HUDEP-2 (cell line): Measurements from ENCODE around the gene LDLRAP1.
"Not testable (repeated sequence)": the region's sequence is repeated elsewhere in the genome, so short reads cannot be mapped to it uniquely, and the experiment has no call there.

Source experiments
- DNase-seq, 76 experiments: peaks; one replicate each; lab custom pipeline; 2025; ENCODE audit not compliant: unreplicated experiment in 76 of 76; lab: John Stamatoyannopoulos, UW

Gene LDLRAP1

GRCh38 chr1:25572708-25573590 lies 29.5 kb downstream of the LDLRAP1 start:
- DNase-seq: peak in 44 of 76 experiments; percentile 9 to 59 (median 30)

- no peak for DNase-seq
Observed at GRCh38 chr1:25573591-25573930, 30.2 kb downstream of the LDLRAP1 start.

- DNase-seq: no peak
Observed at GRCh38 chr1:25573961-25574360, 30.6 kb downstream of the LDLRAP1 start.

- no peak for DNase-seq
Observed at GRCh38 chr1:25575191-25575590, 31.8 kb downstream of the LDLRAP1 start.

GRCh38 chr1:25576459-25577133 lies 33.2 kb downstream of the LDLRAP1 start:
- DNase-seq: peak in 20 of 76 experiments; percentile 5 to 36 (median 14)

GRCh38 chr1:25577134-25577920 lies 33.9 kb downstream of the LDLRAP1 start:
- DNase-seq: peak in 30 of 76 experiments; percentile 2 to 47 (median 22)

GRCh38 chr1:25579292-25580252 lies 36.2 kb downstream of the LDLRAP1 start:
- no peak for DNase-seq

- peak in 1 of 76 experiments; percentile 2 for DNase-seq
Observed at GRCh38 chr1:25580927-25581326, 37.5 kb downstream of the LDLRAP1 start.

- no peak for DNase-seq
Observed at GRCh38 chr1:25581764-25582163, 38.4 kb downstream of the LDLRAP1 start.

GRCh38 chr1:25583519-25584370 lies 40.3 kb downstream of the LDLRAP1 start:
- no peak for DNase-seq

- DNase-seq: no peak
Observed at GRCh38 chr1:25586181-25586588, 42.8 kb downstream of the LDLRAP1 start.

- DNase-seq: no peak
Observed at GRCh38 chr1:25587290-25587689, 43.9 kb downstream of the LDLRAP1 start.

GRCh38 chr1:25588224-25588623 lies 44.8 kb downstream of the LDLRAP1 start:
- DNase-seq: not testable (repeated sequence)

GRCh38 chr1:25588786-25589185 lies 45.4 kb downstream of the LDLRAP1 start:
- DNase-seq: not testable (repeated sequence)

- peak in 1 of 76 experiments; percentile 6 for DNase-seq
Observed at GRCh38 chr1:25590096-25590824, 46.9 kb downstream of the LDLRAP1 start.

- no peak for DNase-seq
Observed at GRCh38 chr1:25593861-25594260, 50.5 kb downstream of the LDLRAP1 start.

GRCh38 chr1:25594971-25595370 lies 51.6 kb downstream of the LDLRAP1 start:
- no peak for DNase-seq

GRCh38 chr1:25596641-25597040 lies 53.2 kb downstream of the LDLRAP1 start:
- not testable (repeated sequence) for DNase-seq
